Body of pancreas (tissue), 4 donors: ENCODE measurements around the gene AATF. TPM values are rescaled to one million over a fixed set of nuclear protein-coding genes. Genes with fewer than 3 reads are reported as not detected.

Source experiments
- ATAC-seq: fragments of 150-250 bp; one replicate; pipeline ENCODE4 v1.9.1; 2016
- DNase-seq, 4 donors: peaks; one replicate each; pipeline ENCODE4 v3.0.0-alpha.2; 2019
- H3K27ac ChIP-seq, 4 donors: fragments of 200-600 bp; sonication (generic); 1 replicate in 3 of 4; 2 replicates in 1 of 4; pipeline versions ENCODE4 v1.5.1 to v1.6.1; 2016 to 2019; ENCODE audit warnings: mild to moderate bottlenecking in 1 of 4, mixed read lengths in 1 of 4, moderate library complexity in 1 of 4
- H3K27me3 ChIP-seq, 2 donors: fragments of 200-600 bp; sonication (generic); one replicate each; pipeline ENCODE4 v1.6.0; 2016; ENCODE audit warnings: mild to moderate bottlenecking in 1 of 2
- H3K36me3 ChIP-seq, 2 donors: fragments of 200-600 bp; sonication (generic); replicated peaks in 1 of 2; 2 replicates each; pipeline ENCODE4 v1.5.1; 2016; ENCODE audit warnings: low read depth in 2 of 2; ENCODE audit not compliant: insufficient read depth in 1 of 2
- H3K4me1 ChIP-seq: fragments of 200-600 bp; sonication (generic); one replicate; pipeline ENCODE4 v1.6.0; 2016
- H3K4me3 ChIP-seq, 2 donors: fragments of 200-600 bp; sonication (generic); 1 replicate in 1 of 2; 2 replicates in 1 of 2; pipeline ENCODE4 v1.5.1; 2016 to 2019
- H3K9me3 ChIP-seq, 3 donors: fragments of 200-600 bp; sonication (generic); 1 replicate in 2 of 3; 2 replicates in 1 of 3; pipeline ENCODE4 v1.5.1; 2016
- POLR2A ChIP-seq, 3 donors: fragments of 450-650 bp; IDR thresholded peaks; one replicate each; pipeline ENCODE4 v1.6.1; 2016; ENCODE audit warnings: antibody characterized with exemption in 3 of 3, mild to moderate bottlenecking in 2 of 3
- WGBS, 2 donors: methylation state at CpG; one replicate each; pipeline ENCODE4 v1.1.5; 2017; 5-methylcytosine and 5-hydroxymethylcytosine counted together
- intact Hi-C: fragments of 100-400 bp; cut with DNase I; formaldehyde crosslinking; loops from one replicate; pipeline ENCODE4 v1.15.1; 2023
- total RNA-seq, 2 donors: library from RNA; depleted of rRNA; stranded (reverse); fragments of >200 nt; gene quantifications; one replicate each; pipeline ENCODE4 v1.1.0, GENCODE V29; 2016
- TF ChIP-seq, protein P1 (sequence below), 7 experiments: fragments of 450-650 bp in 4 of 7; fragments of 200-600 bp in 3 of 7; sonication (generic) in 3 of 7; IDR thresholded peaks; one replicate each; pipeline ENCODE4 v1.5.1; 2016 to 2019; ENCODE audit warnings: antibody characterized with exemption in 7 of 7

The AATF gene
- total RNA-seq, 2 donors from 2014 or later: 16.5 to 28.3 TPM

DNA sequence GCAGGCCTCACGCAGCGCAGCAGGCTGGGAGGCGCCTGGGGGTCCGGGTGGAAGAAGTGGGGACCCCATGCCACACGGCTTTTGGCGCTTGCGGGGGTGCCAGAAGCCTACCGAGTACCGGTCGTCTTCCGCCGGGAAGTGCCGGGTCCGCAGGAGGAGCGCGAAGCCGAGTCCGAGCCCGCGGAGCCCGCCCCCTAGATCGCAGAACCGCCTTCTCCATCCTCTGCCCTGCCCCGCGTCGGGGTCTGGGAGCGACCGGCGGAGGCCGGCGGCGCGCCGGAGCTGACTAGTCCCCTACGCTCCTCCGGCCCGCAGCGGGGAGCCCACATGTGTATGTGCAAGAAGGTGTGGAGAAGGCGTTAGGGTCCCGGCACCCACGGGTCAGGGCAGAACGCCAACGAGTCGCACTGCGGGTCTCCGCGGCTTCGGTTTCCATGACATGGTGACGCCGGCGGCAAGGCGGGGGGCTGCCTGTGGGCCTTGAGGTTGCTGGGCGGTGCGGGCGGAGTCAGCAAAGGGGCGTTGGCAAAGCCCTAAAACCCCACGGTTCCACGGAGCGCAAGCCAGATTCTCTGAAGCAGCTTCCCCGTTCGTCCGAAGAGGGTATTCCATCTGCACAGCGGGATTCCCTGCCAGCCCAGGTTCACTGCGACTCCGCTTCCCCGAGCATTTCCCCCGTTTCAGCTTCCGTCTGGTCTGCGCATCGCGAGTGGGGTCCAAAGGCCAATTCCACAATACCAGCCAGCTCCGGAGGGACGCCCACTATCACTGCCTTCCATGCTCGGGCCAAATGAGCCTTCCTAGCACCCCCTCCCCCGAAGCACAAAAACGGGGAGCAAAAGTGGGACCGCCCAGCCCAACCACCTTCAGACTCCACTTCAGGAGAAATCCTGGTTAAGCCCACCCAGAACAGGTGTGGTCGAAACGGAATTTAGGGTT lies 13.8 kb upstream of the AATF start:
- ATAC-seq (no peak), DNase-seq (no peak)
- WGBS, 2 donors: 2 to 12% methylated on average over 7 to 71 of the region's 79 CpGs
- Histone ChIP-seq H3K9me3 (no peaks in the 10 kb centered on the region), H3K4me3 (no peak overlapping the region), H3K27me3 (peaks cover 19 to 82% of the 10 kb centered on the region in 2 donors), H3K4me1 (peaks cover 83% of the 10 kb centered on the region), H3K27ac (no peak overlapping the region), H3K36me3 (no peaks in the 10 kb centered on the region)
- intact Hi-C loops: no loop called here
- no peak for TF ChIP-seq POLR2A (IDR thresholded peaks at IDR 0.05)
- TF ChIP-seq, protein P1, sequence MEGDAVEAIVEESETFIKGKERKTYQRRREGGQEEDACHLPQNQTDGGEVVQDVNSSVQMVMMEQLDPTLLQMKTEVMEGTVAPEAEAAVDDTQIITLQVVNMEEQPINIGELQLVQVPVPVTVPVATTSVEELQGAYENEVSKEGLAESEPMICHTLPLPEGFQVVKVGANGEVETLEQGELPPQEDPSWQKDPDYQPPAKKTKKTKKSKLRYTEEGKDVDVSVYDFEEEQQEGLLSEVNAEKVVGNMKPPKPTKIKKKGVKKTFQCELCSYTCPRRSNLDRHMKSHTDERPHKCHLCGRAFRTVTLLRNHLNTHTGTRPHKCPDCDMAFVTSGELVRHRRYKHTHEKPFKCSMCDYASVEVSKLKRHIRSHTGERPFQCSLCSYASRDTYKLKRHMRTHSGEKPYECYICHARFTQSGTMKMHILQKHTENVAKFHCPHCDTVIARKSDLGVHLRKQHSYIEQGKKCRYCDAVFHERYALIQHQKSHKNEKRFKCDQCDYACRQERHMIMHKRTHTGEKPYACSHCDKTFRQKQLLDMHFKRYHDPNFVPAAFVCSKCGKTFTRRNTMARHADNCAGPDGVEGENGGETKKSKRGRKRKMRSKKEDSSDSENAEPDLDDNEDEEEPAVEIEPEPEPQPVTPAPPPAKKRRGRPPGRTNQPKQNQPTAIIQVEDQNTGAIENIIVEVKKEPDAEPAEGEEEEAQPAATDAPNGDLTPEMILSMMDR (IDR thresholded peaks at IDR 0.05): no peak

- WGBS, 2 donors: 2 to 6% methylated on average over 32 to 49 of the region's 49 CpGs
- DNase-seq (no peak), ATAC-seq (no peak)
- Histone ChIP-seq H3K36me3 (no peaks in the 10 kb centered on the region), H3K27me3 (peaks cover 19 to 85% of the 10 kb centered on the region in 2 donors), H3K9me3 (no peaks in the 10 kb centered on the region), H3K27ac (no peak overlapping the region), H3K4me1 (peaks cover 83% of the 10 kb centered on the region), H3K4me3 (no peak overlapping the region)
- TF ChIP-seq, protein P1 (IDR thresholded peaks at IDR 0.05): no peak
- no peak for TF ChIP-seq POLR2A (IDR thresholded peaks at IDR 0.05)
- intact Hi-C loops: no loop called here
Measured at GRCh38 chr17:36935671-36936454, 12.9 kb upstream of the AATF start.

- TF ChIP-seq POLR2A (IDR thresholded peaks at IDR 0.05): no peak
- TF ChIP-seq, protein P1 (IDR thresholded peaks at IDR 0.05): no peak
- DNase-seq (no peak), ATAC-seq (no peak)
- Histone ChIP-seq H3K4me3 (no peak overlapping the region), H3K27me3 (peaks cover 19 to 85% of the 10 kb centered on the region in 2 donors), H3K36me3 (no peaks in the 10 kb centered on the region), H3K27ac (no peak overlapping the region), H3K9me3 (no peaks in the 10 kb centered on the region), H3K4me1 (peaks cover 79% of the 10 kb centered on the region)
- intact Hi-C loops: no loop called here
- 2 to 6% methylated on average over 22 to 58 of the region's 58 CpGs for WGBS, 2 donors
Measured at GRCh38 chr17:36936455-36937000, 12.2 kb upstream of the AATF start.

DNA sequence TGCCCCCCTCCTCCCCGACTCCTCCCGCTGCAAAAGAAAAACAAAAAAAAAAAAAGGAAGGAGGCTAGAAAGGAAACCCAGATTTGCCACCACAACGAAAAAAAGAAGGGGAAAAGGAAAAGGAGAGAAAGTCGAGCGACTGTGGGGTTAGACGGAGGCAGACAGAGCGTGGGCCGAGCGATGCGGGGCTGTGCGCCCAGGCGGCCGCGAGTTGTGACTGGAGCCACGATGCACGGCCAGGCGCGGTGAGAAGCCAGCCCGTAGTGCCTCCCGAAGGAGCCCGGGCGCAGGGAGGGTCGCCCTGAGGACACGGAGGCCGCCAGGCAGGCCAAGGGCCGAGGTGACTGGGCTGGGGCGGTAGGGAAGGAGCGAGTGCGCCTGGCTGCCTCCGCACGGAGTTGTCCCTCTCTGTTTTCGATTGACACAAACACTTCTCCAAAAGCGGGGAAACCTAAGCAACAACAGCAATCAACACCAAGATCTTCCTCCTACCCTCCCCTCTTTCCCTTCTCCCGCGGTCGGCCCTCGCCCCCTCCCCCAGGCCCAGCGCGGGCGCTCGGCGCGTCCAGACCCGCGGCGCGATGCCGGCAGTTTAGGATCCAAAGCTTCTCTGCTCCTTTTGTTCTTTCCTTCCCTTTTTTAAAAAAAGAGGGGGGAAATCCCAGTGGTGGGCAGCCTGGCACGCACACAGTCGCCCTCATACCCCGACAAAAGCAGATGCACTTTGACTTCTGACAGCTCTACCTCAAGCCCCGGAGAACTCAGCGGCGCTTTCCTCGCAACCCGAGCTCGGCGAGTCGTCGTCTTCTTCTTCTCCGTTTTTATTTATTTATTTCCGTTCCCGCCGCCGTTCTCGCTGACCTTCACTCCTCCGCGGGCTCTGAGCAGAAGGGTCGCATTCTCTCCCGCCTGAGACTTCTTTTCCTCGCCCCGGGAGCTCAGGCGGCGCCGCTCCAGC lies 11.5 kb upstream of the AATF start, which contains the start of gene LHX1:
Gene LHX1, plus strand, starts transcription at position 475 of the 958 bp plus-strand sequence. CDS start 723 bp downstream, outside the sequence.
- WGBS, 2 donors: 5 to 10% methylated on average over 71 to 75 of the region's 75 CpGs
- H3K27ac ChIP-seq: no peak within 1 kb of the TSS
- no peak within 1 kb of the TSS for H3K4me3 ChIP-seq
- DNase-seq: no peak
- peaks cover 77% of the 10 kb centered on the region for H3K4me1 ChIP-seq
- no peak for ATAC-seq
- H3K9me3 ChIP-seq: no peaks in the 10 kb centered on the region
- intact Hi-C loops: no loop called here
- H3K36me3 ChIP-seq: no peaks in the 10 kb centered on the region
- H3K27me3 ChIP-seq: peaks cover 19 to 92% of the 10 kb centered on the region in 2 donors
- TF ChIP-seq POLR2A (IDR thresholded peaks at IDR 0.05): no peak
- TF ChIP-seq, protein P1 (IDR thresholded peaks at IDR 0.05): no peak
